HG02610 (cell line): ENCODE results near the gene GPR3.
"Not testable (repeated sequence)": the region's sequence is repeated elsewhere in the genome, so short reads cannot be mapped to it uniquely, and the experiment has no call there.

Source experiments
- ATAC-seq: cut with Tn5 transposase; IDR thresholded peaks from one replicate; pipeline ENCODE4 v1.9.1; 2021; ENCODE audit warnings: mild to moderate bottlenecking, moderate library complexity; ENCODE audit not compliant: unreplicated experiment

GPR3 gene

DNA sequence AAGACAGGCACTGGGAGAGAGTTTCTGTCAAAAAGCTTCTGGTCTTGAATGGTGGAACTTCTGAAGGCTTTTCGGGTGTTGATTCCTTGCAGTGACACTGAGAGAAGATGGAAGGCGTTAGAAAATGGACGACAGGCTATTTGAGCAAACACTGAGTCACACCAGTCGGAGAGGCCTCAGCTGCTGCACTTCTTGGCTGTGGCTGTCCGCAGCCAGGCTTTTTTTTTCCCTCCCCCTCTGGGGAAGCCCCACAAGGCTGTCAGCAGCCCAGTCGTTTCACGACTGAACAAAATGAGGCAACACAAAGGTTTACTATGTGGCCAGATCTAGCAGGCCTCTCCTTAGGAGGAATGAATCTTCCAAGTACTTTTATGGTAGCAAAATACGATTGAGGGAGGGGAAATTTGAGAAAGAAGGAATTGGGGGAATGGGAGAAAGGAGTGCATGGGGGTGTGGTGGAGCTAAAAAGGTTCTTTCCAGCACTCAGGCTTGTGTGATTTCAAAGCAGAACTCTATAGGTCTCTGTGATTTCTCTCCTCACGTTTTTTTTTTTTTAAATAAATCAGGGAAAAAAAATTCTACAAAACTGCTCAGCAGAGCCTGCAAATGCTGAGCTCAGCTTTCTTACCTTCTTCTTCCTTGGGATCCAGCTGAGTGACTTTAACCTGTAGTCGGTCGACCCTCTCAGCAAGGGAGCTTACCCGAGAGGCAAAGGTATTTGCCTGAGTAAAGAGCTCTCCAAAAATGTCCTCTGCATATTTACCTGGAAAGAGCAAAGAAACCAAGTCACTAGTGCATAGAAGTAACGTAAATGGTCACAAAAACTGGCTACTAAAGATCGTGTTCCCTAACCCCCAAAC is 26.1 kb downstream of the GPR3 start:
- ATAC-seq, result no peak

DNA sequence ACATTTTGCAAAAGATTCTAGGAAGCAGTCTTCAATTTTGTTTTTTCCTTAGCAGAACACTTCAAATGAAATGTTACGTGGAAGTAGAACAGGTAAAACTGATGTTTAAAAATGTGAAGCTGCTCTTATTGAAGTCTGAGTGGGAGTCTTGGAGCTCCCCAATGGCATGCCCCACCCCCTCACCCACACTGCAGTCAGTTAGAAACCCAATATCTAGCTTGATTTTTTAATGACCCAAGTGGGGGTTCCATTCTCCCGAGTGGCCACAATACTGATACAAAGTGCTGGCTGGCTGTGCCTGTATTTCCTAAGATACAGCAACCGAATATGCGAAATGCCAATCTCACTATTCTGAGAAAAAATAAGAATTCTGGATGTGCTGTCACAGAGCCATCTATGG is 31.3 kb downstream of the GPR3 start:
- ATAC-seq, result no peak

DNA sequence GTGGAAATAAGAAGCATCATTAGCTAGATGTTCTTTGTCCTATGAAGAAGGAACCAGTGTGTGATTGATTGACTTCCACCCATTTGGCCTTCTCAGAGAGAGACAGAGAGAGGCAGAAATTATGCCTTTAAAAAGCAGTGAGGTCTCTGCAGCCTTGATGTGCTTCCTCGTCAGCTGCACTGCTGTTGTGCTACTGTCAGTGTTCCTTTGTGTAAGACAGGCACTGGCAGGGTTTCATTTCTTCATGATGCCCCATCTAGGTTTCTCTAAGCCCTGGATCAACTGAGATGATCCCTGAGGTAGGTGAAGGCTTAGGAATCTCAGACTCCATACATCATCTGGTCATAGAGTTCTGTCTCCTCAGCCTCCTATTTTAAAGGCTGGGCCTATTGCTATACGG is 34.9 kb downstream of the GPR3 start:
- no peak for ATAC-seq

DNA sequence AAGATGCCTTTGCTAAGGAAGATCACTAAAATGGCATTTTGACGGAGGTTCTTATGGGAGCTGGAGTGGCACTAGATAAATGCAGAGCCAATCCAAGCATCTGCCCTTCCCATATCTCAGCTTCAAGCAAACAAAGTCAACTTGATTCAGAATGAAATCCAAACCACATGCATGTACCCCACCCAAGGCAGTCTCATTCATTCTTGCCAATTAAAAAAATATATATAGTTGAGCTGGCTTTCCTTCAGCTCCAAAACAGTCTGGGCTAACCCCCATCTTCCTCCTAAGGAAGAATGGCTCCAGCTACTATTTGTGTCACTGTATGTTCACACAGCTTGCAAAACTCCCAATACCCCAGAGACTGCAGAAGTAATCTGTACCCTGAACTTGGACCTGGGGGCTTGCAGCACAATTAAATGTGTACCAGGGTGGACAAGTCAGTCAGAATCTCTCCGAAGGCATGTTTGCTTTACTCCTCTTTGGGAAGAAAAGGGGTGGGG is 35.4 kb downstream of the GPR3 start:
- no peak for ATAC-seq

DNA sequence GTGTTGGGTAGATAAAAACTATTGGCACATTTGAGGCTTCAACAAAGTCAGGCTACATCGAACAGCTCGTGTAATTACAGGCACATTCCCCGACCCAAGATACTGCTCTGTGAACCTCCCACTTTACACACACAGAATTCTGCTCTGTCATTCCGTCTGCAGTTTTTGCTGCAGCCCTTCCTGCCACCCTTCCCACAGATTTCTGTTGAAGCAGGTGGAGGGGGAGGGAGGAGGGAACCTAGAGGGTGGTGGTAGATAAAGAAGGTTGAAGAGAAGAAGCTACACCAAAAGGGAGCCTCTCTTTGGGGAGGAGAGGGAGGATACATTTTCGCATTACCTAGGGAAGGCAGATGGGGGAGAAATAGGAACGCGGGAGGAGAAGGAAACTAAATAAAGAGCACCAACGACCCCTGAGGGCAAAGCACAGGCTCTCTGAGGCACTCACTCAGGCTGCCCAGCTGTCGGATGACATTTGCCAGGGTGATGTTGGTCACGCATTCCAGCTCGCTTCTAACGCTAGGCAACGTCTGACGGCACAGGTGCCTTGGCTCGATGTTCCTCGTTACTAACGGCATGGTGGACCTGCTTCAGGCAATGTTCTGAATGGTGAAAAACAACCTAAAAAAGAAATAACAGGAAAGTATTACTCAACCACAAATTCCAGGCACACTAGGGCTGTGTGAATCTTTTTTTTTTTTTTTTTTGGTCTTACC is 36.0 kb downstream of the GPR3 start:
- no peak for ATAC-seq

DNA sequence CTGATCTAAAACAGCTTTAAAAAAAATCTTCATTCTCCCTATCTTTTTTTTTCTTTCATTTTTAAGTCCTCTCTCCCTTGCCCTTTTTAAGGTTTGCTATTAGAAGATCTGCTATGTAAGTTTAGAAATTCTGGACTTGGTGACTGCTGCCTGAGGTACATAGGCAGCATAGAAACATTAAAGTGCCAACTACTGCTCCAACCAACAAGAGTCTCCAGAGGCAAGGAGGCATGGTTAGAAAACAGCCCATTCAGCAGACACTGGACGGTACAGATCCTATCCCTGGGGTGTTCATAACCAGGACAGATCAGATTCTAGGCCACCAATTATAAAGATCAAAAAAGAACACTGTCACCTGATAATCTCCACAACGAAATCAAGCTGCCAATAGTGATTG is 36.6 kb downstream of the GPR3 start:
- ATAC-seq, result no peak

DNA sequence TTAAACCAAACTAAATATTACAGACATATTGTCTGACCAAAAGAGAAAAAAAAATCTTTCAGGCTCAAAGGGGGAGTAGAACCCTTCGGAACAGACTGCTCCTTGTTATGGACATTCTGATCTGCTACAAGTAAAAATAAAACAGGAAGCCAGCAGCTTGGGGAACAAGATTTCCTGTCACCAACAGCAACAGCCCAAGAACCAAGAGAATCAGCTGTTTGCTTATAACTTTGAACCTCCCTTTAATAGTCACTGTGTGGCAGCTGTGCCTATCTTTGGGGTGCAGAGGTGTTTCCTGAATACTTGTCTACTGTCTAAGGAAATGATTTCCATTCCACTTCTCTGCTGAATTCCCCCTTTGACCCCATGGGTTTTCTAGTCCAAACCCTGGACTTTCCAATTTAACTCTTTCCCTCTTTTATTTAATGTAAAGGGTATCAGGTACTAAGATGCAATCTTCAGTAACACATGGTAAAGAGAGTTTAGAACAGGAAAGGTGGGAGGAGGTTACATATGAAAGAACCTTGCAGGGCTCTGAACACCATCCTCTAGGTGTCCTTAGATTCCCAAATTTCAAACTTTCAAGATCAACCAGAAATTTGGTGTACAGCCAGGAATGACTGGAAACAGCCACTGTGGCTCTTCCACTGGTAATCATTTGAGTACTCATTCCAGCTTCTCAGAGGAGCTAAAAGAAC is 38.6 kb downstream of the GPR3 start:
- ATAC-seq, result no peak

DNA sequence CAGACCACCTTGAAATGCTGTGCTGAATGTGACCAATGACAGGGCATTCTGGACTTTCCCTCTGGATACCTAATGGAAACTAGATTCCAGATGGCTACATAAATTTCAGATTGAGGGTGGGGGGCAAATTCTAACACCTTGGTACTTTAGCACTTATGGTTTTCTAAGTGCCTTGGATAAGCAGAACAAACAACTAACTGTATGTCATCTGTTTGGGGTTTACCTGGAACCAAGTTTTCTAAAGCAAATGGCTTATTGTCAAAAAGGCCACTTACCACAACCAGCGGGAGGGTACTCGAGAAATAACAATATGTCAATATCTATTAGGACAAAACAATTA is 39.1 kb downstream of the GPR3 start:
- no peak for ATAC-seq

DNA sequence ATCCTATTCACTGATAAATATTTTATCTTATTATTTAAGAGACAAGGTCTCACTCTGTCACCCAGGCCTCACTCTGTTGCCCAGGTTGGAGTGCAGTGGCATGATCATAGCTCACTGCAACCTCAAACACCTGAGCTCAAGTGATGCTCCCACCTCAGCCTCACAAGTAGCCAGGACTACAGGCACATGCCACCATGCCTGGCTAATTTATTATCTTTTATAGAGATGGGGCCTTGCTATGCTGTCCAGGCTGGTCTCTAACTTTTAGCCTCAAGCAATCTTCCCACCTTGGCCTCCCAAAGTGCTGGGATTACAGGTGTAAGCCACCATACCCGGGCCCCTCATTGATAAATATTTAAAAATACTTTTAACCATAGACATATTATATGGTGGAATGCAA is 40.3 kb downstream of the GPR3 start:
- ATAC-seq, result not testable (repeated sequence)

DNA sequence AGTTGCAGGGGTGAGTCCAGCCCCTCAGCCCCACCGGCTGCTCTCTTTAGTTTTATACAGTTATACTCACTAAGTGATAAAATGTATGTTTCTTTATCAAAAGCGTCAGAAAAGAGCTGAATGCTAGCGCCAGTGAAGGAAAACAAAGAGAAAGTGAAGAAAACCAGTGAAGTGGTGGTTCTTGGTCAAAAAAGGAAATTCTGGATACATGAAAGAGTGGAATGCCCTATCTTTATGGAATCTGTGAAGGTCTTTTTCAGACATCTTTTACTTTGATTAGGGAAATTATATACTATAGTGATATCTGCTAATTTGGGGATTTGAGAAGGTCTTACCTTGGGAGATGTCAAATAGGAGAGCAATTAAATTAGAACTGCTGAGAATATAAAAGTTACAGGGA is 41.3 kb downstream of the GPR3 start:
- no peak for ATAC-seq

DNA sequence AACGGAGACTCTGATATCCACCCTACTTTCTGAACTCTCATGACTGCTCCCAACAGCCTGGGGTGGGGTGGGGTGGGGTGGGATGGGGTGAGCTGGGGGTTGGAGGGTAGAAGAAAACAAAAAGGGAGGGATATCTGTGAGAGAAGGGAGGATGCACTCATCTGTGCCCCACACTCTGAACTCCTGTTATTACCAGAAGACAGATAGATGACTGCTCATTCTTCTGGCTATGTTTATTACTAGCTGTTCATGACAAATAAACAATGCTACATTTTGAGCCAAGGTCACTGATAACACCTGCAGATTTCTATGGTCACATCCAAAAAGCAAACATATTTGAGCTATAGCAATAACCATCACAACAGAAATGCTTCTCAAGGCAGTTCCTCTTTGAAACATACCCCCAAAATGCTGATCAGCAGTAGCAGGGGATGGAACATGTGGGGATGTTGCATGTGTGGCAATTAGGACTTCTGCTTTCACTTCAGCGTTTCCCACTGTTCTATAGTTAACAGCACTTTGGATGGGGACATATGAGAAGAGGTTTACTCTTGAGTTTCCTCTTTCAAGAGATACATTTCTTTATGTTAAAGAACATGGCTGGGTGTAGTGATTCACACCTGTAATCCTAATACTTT is 43.3 kb downstream of the GPR3 start:
- no peak for ATAC-seq

DNA sequence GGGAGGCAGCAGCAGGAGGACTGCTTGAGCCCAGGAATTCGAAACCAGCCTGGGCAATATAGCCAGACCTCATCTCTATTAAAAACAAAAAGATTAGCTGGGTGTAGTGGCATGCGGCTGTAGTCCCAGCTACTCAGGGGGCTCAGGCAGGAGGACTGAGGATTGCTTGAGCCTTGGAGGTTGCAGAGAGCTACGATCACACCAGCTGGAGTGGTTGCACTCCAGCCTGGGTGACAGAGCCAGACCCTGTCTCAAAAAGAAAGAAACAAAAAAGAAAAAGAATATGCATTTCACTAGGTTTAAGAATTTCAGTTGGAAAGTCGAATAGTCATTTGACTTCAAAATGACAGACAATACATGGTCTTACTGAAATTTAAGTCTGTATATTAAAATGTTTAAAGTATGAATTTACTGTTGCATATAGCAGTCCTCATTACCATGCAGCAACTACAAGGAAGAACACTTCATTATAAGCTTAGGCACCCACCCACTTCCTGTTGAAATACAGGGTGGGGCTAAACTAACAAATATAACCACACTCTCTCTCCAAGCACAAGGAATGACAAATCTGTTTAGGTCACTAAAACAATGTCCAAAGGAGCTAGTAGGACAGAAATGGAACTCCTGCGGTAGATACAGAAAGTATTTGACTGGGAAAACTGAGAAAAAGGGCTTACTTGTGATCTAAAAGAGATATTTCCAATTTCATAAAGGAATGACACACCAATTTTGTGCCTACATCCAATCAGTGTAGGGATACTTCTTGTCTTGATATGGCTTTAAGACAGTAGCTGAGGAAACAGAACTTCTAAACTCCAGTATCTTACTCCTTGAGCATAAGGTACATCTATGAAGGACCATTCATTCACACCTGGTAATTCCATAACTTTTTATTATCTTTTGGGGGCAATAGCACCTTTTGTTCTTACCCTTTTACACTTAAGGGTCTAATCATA is 44.1 kb downstream of the GPR3 start:
- ATAC-seq, result no peak

DNA sequence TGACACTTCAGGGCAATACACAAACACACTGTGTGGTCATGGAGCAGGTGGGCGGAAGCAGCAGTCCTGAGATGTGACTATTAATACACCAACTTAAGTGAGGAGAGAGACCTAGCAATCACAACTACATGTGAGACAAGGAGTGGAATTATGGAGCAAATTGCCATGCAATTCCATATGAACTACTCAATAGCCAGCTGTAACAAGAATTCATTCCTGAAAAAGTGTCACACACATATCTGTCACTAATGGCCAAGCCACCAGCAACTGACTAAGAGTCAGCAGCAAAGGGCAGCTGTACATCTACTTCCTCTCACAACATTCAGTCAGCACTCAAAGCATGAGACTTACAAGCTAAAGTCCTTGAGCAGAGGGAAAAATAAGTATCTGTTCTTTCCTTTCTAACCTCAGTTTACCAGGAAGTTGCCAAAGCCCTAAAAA is 46.2 kb downstream of the GPR3 start:
- no peak for ATAC-seq

DNA sequence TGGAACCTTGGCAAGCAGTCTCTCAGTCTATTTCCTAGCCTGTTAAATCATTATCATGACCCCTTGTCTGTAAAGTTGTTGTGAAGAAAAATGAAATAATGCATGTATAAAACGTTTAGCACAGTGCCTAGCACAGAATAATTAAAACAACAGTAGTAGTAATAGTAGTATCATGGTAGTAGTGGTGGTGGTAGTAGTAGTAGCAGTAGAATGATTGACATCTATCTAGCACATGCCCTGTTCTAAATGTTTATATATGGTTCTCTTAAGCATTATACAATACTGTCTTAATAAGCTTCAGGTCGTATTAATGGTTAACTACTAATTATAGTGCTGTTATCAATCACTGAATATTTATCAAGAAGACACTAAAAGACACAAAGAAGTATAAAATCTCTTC is 46.7 kb downstream of the GPR3 start:
- ATAC-seq, result no peak

DNA sequence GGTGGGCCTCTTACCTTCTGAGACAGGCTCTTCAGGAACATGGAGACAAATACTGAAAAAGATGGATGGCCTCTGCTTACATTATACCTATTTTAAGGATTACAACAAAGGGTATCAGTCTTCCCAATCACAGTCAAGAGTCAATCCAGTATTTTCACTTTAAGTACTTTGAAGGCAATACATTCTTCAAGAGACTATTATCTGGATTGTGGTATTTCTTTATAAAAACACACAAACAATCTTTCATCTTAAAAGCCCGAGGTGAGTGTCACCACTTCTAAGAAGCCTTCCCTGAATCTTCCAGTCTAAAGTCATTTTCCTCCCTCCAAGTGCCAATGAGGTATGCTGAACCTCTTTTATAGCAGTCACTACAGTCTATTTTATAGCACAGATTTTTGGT is 52.2 kb downstream of the GPR3 start:
- no peak for ATAC-seq
